ENCODE measurements around the gene KLHL13. TPM values are rescaled to one million over a fixed set of nuclear protein-coding genes. Genes with fewer than 3 reads are reported as not detected.

Gene KLHL13, protein sequence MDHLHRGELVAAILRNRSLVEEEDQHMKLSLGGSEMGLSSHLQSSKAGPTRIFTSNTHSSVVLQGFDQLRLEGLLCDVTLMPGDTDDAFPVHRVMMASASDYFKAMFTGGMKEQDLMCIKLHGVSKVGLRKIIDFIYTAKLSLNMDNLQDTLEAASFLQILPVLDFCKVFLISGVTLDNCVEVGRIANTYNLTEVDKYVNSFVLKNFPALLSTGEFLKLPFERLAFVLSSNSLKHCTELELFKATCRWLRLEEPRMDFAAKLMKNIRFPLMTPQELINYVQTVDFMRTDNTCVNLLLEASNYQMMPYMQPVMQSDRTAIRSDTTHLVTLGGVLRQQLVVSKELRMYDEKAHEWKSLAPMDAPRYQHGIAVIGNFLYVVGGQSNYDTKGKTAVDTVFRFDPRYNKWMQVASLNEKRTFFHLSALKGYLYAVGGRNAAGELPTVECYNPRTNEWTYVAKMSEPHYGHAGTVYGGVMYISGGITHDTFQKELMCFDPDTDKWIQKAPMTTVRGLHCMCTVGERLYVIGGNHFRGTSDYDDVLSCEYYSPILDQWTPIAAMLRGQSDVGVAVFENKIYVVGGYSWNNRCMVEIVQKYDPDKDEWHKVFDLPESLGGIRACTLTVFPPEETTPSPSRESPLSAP
- total RNA-seq: 3.9 TPM
- long read RNA-seq, partial matches to known transcripts: 1 of 4 reads
- long read RNA-seq, other reads (novel, unspliced or antisense): 2 of 4 reads

DNA sequence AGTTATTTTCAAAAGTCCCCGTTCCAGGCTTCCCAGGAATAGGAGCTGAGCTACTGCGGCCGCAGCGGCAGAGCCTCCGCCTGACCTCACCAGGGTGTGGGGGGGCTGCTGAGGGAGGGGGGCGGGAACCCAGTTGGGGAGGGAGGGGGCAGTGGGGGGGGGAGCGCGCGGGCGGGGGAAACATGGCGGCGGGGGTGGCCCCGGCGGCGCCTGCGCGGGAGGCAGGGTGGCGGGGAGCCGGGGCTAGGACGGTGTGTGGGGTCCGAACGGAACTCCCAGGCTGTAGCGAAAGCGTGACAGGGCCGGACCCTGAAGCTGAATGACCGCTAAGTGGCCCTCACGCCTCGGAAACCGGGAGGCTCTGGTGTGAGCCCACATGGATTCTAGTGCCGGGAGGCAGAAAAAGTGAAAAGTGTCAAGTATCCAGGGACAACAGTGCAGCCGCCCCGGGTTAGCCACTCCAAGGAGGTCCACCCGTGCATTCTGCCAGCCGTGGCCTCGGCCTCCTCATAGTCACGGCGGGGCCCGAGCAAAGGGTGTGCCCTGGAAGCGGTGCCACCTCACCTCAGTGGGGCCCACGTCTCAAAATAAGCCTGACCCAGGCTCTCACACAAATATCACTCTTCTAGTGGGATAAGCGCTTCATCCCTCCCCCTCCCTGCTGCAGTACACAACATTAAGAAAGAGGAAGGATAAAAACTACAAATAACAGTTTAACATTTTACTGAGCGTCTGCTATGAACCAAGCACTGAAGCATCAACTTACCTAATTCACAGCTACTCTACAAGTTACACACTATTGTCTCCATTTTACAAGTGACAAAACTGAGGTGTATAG, at the start of gene KLHL13:
TSS of gene KLHL13 (minus strand) at position 98 of the 838 bp plus-strand sequence. CDS start 88,337 bp downstream, outside the sequence.
- Histone ChIP-seq H3K4me1 (no peaks in the 10 kb centered on the region), H3K4me3 (peak within 1 kb of the TSS; percentile 54), H3K9me3 (no peaks in the 10 kb centered on the region), H3K27ac (no peak within 1 kb of the TSS), H3K36me3 (no peaks in the 10 kb centered on the region), H3K27me3 (ENCODE audit: low read depth) (no peaks in the 10 kb centered on the region)
- peak; percentile 81 to 82 for ATAC-seq
- intact Hi-C loops (cut with DNase I): no loop called here
- peak; percentile 38 for DNase-seq
- no peak for TF ChIP-seq CTCF (IDR thresholded peaks at IDR 0.05)

DNA sequence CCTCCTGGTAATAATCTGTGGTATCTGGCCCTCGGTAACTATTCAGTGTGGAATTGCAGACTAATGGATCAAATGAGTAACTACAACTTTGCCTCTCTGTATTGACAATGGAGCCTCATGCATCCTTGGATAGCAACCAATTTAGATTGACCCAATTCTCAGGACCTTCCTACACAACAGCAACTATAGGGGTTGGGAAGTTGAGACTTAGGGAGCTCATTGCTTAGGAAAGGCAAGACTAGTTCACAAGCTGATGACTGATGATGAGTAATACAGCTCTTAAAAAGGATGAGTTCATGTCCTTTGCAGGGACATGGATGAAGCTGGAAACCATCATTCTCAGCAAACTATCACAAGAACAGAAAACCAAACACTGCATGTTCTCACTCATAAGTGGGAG, 47.5 kb upstream of the KLHL13 start:
- DNase-seq (no peak), ATAC-seq (no peak)
- H3K4me1 ChIP-seq: no peaks in the 10 kb centered on the region
- H3K27ac ChIP-seq: no peak overlapping the region
- no peak overlapping the region for H3K4me3 ChIP-seq
- intact Hi-C loops (cut with DNase I): no loop called here
- no peaks in the 10 kb centered on the region for H3K9me3 ChIP-seq
- H3K36me3 ChIP-seq: no peaks in the 10 kb centered on the region
- no peak for TF ChIP-seq CTCF (IDR thresholded peaks at IDR 0.05)
- no peaks in the 10 kb centered on the region for H3K27me3 ChIP-seq (ENCODE audit: low read depth)

DNA sequence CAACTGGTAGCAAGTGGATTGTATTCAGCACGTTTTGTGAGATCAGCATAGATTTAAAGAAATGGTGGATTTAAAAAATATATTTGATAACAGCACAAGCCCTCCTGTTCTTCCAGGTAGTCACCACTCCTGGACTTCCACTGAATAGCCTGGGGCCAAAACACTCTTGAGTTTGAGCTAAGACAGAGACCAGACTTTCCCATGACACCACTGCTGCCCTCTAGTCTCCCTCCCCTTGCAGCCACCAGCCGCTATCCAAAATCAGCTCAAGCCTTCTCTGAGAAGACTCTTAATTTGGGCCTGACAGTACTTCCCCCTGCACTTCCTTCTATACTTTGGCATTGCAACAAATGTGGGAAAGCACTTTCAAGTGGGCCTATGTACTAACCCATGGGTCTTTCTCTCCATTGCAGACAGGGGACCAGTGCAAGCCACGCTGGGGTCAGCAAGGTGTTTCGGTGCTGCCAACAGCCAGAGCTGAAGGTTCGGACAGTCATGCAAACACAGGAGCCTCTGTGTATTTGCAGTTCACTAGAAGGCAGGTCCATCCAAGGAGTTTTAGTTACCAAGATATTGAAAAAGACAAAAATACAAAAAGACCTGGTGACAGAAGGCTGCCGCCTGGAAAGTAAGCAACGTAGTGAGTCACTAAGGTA, 40.5 kb upstream of the KLHL13 start:
- TF ChIP-seq CTCF (IDR thresholded peaks at IDR 0.05): no peak
- Histone ChIP-seq H3K27me3 (ENCODE audit: low read depth) (no peaks in the 10 kb centered on the region), H3K27ac (no peak overlapping the region), H3K4me3 (no peak overlapping the region), H3K36me3 (no peaks in the 10 kb centered on the region), H3K9me3 (no peaks in the 10 kb centered on the region), H3K4me1 (no peaks in the 10 kb centered on the region)
- no peak for DNase-seq
- intact Hi-C loops (cut with DNase I): no loop called here
- ATAC-seq: no peak

GRCh38 chrX:118156254-118156952, 39.8 kb upstream of the KLHL13 start:
- H3K27ac ChIP-seq: no peak overlapping the region
- no peaks in the 10 kb centered on the region for H3K36me3 ChIP-seq
- no peak overlapping the region for H3K4me3 ChIP-seq
- H3K27me3 ChIP-seq (ENCODE audit: low read depth): no peaks in the 10 kb centered on the region
- DNase-seq: no peak
- no peak for TF ChIP-seq CTCF (IDR thresholded peaks at IDR 0.05)
- intact Hi-C loops (cut with DNase I): no loop called here
- H3K9me3 ChIP-seq: no peaks in the 10 kb centered on the region
- ATAC-seq: no peak
- H3K4me1 ChIP-seq: no peaks in the 10 kb centered on the region
